NCI-H2171 treated with DMSO at 0.1 percent for 48 hours (cell line): ENCODE results near the gene ZFHX3.
"Not testable (repeated sequence)": the region's sequence is repeated elsewhere in the genome, so short reads cannot be mapped to it uniquely, and the experiment has no call there.

ENCODE experiments used
- DNase-seq: peaks from one replicate; lab custom pipeline; 2025; lab: John Stamatoyannopoulos, UW

The ZFHX3 gene

GRCh38 chr16:72997141-72997542 is 50.8 kb downstream of the ZFHX3 start:
- peak; percentile 43 for DNase-seq

GRCh38 chr16:72996291-72997062 is 51.5 kb downstream of the ZFHX3 start:
- no peak for DNase-seq

- DNase-seq, result not testable (repeated sequence)
These were observed 52.1 kb downstream of the ZFHX3 start for GRCh38 chr16:72995882-72996270.

- DNase-seq, result no peak
These were observed 52.6 kb downstream of the ZFHX3 start for GRCh38 chr16:72995151-72995881.

GRCh38 chr16:72992142-72992601 is 55.8 kb downstream of the ZFHX3 start:
- DNase-seq, result peak; percentile 15

- no peak for DNase-seq
These were observed 56.3 kb downstream of the ZFHX3 start for GRCh38 chr16:72991644-72992043.

GRCh38 chr16:72991211-72991610 is 56.7 kb downstream of the ZFHX3 start:
- DNase-seq, result no peak

GRCh38 chr16:72990571-72990970 is 57.4 kb downstream of the ZFHX3 start:
- no peak for DNase-seq

GRCh38 chr16:72989579-72990551 is 58.1 kb downstream of the ZFHX3 start:
- no peak for DNase-seq

- not testable (repeated sequence) for DNase-seq
These were observed 58.7 kb downstream of the ZFHX3 start for GRCh38 chr16:72989203-72989578.

GRCh38 chr16:72988569-72988968 is 59.4 kb downstream of the ZFHX3 start:
- no peak for DNase-seq

GRCh38 chr16:72987480-72987901 is 60.4 kb downstream of the ZFHX3 start:
- DNase-seq, result peak; percentile 24

GRCh38 chr16:72985995-72986394 is 61.9 kb downstream of the ZFHX3 start:
- no peak for DNase-seq

- peak; percentile 46 for DNase-seq
These were observed 62.6 kb downstream of the ZFHX3 start for GRCh38 chr16:72985148-72985941.

GRCh38 chr16:72983728-72984350 is 64.1 kb downstream of the ZFHX3 start:
- DNase-seq, result peak; percentile 52

- no peak for DNase-seq
These were observed 64.7 kb downstream of the ZFHX3 start for GRCh38 chr16:72983241-72983640.

GRCh38 chr16:72979974-72980373 is 68.0 kb downstream of the ZFHX3 start:
- DNase-seq, result no peak

- no peak for DNase-seq
These were observed 69.7 kb downstream of the ZFHX3 start for GRCh38 chr16:72978212-72978611.

- DNase-seq, result no peak
These were observed 70.8 kb downstream of the ZFHX3 start for GRCh38 chr16:72977127-72977526.

GRCh38 chr16:72976438-72977064 is 71.4 kb downstream of the ZFHX3 start:
- DNase-seq, result no peak
